PC-3 (cell line): ENCODE measurements around the gene A2ML1.

Source experiments
- EZH2 ChIP-seq: fragments of 300-600 bp; sonication (generic); IDR thresholded peaks from one replicate; pipeline ENCODE4 v1.6.1; 2017; ENCODE audit warnings: antibody characterized with exemption, mild to moderate bottlenecking, low read length; ENCODE audit not compliant: unreplicated experiment
- TF ChIP-seq, protein P1 (sequence below): fragments of 300-600 bp; sonication (generic); conservative IDR thresholded peaks from 2 replicates; pipeline ENCODE4 v1.5.1; 2017; ENCODE audit warnings: antibody characterized with exemption, low read depth, mild to moderate bottlenecking, low read length

DNA sequence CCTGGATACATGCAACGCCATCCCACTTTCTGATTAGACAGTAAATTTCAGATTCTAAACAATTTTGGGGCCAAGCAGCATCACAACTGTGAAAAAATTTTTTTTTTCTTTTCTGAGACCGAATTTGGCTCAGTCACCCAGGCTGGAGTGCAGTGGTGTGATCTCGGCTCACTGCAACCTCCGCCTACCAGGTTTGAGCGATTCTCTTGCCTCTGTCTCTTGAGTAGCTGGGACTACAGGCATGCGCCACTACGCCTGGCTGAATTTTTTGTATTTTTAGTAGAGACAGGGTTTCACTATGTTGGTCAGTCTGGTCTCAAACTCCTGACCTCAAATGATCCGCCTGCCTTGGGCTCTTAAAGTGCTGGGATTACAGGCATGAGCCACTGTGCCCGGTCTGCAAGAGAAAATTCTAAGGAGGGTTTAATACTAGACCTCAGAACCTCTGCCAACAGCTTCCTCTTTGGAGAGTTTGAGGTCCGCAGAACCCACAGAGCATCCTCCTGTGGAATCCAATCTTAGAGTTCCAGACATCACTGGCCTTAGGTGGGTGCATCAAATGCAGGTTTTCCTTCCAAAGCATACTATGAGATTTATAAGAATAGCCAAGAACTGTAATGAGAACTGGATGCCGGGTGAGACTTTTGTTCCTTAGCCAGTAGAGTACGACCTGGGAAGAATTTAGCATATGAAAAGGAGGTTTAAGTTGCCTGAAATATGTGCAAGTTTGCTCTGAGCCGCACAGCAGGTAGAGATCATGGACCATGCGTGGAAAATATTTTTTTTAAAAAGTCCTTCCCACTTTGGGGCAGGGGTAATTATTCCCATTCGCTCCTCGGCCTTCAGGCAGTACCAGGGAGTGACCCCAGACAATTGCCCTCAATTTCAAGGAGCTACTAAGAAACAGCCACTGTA lies 84.1 kb downstream of the A2ML1 start:
- TF ChIP-seq, protein P1, sequence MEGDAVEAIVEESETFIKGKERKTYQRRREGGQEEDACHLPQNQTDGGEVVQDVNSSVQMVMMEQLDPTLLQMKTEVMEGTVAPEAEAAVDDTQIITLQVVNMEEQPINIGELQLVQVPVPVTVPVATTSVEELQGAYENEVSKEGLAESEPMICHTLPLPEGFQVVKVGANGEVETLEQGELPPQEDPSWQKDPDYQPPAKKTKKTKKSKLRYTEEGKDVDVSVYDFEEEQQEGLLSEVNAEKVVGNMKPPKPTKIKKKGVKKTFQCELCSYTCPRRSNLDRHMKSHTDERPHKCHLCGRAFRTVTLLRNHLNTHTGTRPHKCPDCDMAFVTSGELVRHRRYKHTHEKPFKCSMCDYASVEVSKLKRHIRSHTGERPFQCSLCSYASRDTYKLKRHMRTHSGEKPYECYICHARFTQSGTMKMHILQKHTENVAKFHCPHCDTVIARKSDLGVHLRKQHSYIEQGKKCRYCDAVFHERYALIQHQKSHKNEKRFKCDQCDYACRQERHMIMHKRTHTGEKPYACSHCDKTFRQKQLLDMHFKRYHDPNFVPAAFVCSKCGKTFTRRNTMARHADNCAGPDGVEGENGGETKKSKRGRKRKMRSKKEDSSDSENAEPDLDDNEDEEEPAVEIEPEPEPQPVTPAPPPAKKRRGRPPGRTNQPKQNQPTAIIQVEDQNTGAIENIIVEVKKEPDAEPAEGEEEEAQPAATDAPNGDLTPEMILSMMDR, result no peak
- TF ChIP-seq EZH2, result no peak
